Gastroesophageal sphincter (tissue), 4 donors: ENCODE results near the gene IL10. TPM values are rescaled to one million over a fixed set of nuclear protein-coding genes. Genes with fewer than 3 reads are reported as not detected.

Experiments
- ATAC-seq: fragments of 150-250 bp; one replicate; pipeline ENCODE4 v1.9.1; 2016; ENCODE audit warnings: mild to moderate bottlenecking, moderate library complexity
- H3K27ac ChIP-seq, 4 donors: fragments of 200-600 bp; sonication (generic) in 3 of 4; 1 replicate in 3 of 4; 2 replicates in 1 of 4; pipeline ENCODE4 v1.5.1; 2016 to 2019
- H3K27me3 ChIP-seq: fragments of 200-600 bp; sonication (generic); one replicate; pipeline ENCODE4 v1.5.1; 2019
- H3K36me3 ChIP-seq, 2 donors: fragments of 200-600 bp; sonication (generic); one replicate each; pipeline ENCODE4 v1.5.1; 2019; ENCODE audit warnings: control low read depth in 1 of 2
- H3K4me1 ChIP-seq, 3 donors: fragments of 200-600 bp; sonication (generic); 1 replicate in 2 of 3; 2 replicates in 1 of 3; pipeline ENCODE4 v1.5.1; 2016 to 2019; ENCODE audit warnings: control low read depth in 2 of 3
- H3K4me3 ChIP-seq, 2 donors: fragments of 200-600 bp; sonication (generic); one replicate each; pipeline ENCODE4 v1.5.1; 2019; ENCODE audit warnings: mild to moderate bottlenecking in 1 of 2, moderate library complexity in 1 of 2
- H3K9me3 ChIP-seq, 3 donors: fragments of 200-600 bp; sonication (generic); one replicate each; pipeline ENCODE4 v1.5.1; 2017 to 2019; ENCODE audit warnings: control low read depth in 2 of 3
- CTCF ChIP-seq, 4 experiments: fragments of 200-600 bp in 2 of 4; fragments of 450-650 bp in 2 of 4; sonication (generic) in 1 of 4; IDR thresholded peaks; one replicate each; pipeline ENCODE4 v1.5.1; 2017 to 2019; ENCODE audit warnings: antibody characterized with exemption in 4 of 4, mild to moderate bottlenecking in 2 of 4, moderate library complexity in 2 of 4
- EP300 ChIP-seq: sonication (generic); formaldehyde crosslinking; IDR thresholded peaks from one replicate; pipeline ENCODE4 v1.6.1; 2017; ENCODE audit warnings: antibody characterized with exemption, mild to moderate bottlenecking
- POLR2A ChIP-seq, 2 donors: fragments of 450-650 bp; IDR thresholded peaks; one replicate each; pipeline ENCODE4 v1.6.1; 2017; ENCODE audit warnings: antibody characterized with exemption in 2 of 2, mild to moderate bottlenecking in 2 of 2, moderate library complexity in 1 of 2
- POLR2AphosphoS5 ChIP-seq: sonication (generic); formaldehyde crosslinking; IDR thresholded peaks from one replicate; pipeline ENCODE4 v1.6.1; 2017; ENCODE audit warnings: antibody characterized with exemption
- WGBS, 2 donors: methylation state at CpG; one replicate each; pipeline ENCODE4 v1.1.5; 2018; ENCODE audit warnings: low coverage in 1 of 2; 5-methylcytosine and 5-hydroxymethylcytosine counted together
- total RNA-seq, 4 donors: library from RNA; depleted of rRNA; stranded (reverse); fragments of >200 nt; gene quantifications; one replicate each; pipeline ENCODE4 v1.1.0, GENCODE V29; 2016

Gene IL10
- total RNA-seq, 4 donors from 2014 or later = 0.45 to 9.3 (median 2.3) TPM

GRCh38 chr1:206732508-206732907 lies 39.8 kb downstream of the IL10 start:
- no peaks in the 10 kb centered on the region for H3K27me3 ChIP-seq
- H3K27ac ChIP-seq = no peak overlapping the region
- H3K4me1 ChIP-seq = peaks cover 0 to 25% (median 0%) of the 10 kb centered on the region in 3 donors
- peaks cover 0 to 74% of the 10 kb centered on the region in 2 donors for H3K36me3 ChIP-seq
- no peak for ATAC-seq
- 40 to 85% methylated on average over 1 to 10 of the region's 11 CpGs for WGBS, 2 donors
- H3K9me3 ChIP-seq = no peaks in the 10 kb centered on the region
- H3K4me3 ChIP-seq = no peak overlapping the region
- TF ChIP-seq POLR2AphosphoS5 = no peak
- TF ChIP-seq EP300 = no peak
- TF ChIP-seq CTCF (IDR thresholded peaks at IDR 0.05) = no peak
- no peak for TF ChIP-seq POLR2A (IDR thresholded peaks at IDR 0.05)

GRCh38 chr1:206729507-206729906 lies 42.8 kb downstream of the IL10 start:
- no peaks in the 10 kb centered on the region for H3K9me3 ChIP-seq
- 100% methylated on average over 1 of the region's 3 CpGs; no CpG with 5 or more reads in 1 of the 2 donors for WGBS, 2 donors
- TF ChIP-seq POLR2A (IDR thresholded peaks at IDR 0.05) (no peak), POLR2AphosphoS5 (no peak), EP300 (no peak), CTCF (IDR thresholded peaks at IDR 0.05) (no peak)
- H3K36me3 ChIP-seq = peaks cover 0 to 60% of the 10 kb centered on the region in 2 donors
- H3K4me3 ChIP-seq = no peak overlapping the region
- H3K27ac ChIP-seq = no peak overlapping the region
- no peak for ATAC-seq
- H3K27me3 ChIP-seq = no peaks in the 10 kb centered on the region
- H3K4me1 ChIP-seq = peaks cover 3 to 43% (median 7%) of the 10 kb centered on the region in 3 donors

- TF ChIP-seq CTCF (IDR thresholded peaks at IDR 0.05) = no peak
- TF ChIP-seq EP300 = no peak
- TF ChIP-seq POLR2AphosphoS5 = no peak
- no peak for TF ChIP-seq POLR2A (IDR thresholded peaks at IDR 0.05)
- H3K4me1 ChIP-seq = peaks cover 3 to 46% (median 11%) of the 10 kb centered on the region in 3 donors
- 100% methylated on average over 1 to 2 of the region's 6 CpGs for WGBS, 2 donors
- H3K27me3 ChIP-seq = no peaks in the 10 kb centered on the region
- no peak overlapping the region for H3K27ac ChIP-seq
- H3K9me3 ChIP-seq = no peaks in the 10 kb centered on the region
- H3K36me3 ChIP-seq = peaks cover 0 to 55% of the 10 kb centered on the region in 2 donors
- no peak overlapping the region for H3K4me3 ChIP-seq
- ATAC-seq = no peak
These were observed 43.2 kb downstream of the IL10 start for GRCh38 chr1:206729050-206729449.

- TF ChIP-seq EP300 = no peak
- TF ChIP-seq CTCF (IDR thresholded peaks at IDR 0.05) = no peak
- no peak for TF ChIP-seq POLR2AphosphoS5
- TF ChIP-seq POLR2A (IDR thresholded peaks at IDR 0.05) = no peak
- no peaks in the 10 kb centered on the region for H3K9me3 ChIP-seq
- H3K4me3 ChIP-seq = no peak overlapping the region
- no peak for ATAC-seq
- H3K27me3 ChIP-seq = no peaks in the 10 kb centered on the region
- no peak overlapping the region for H3K27ac ChIP-seq
- H3K36me3 ChIP-seq = peaks cover 0 to 51% of the 10 kb centered on the region in 2 donors
- H3K4me1 ChIP-seq = peaks cover 7 to 50% (median 15%) of the 10 kb centered on the region in 3 donors
- 84% methylated on average over 5 of the region's 9 CpGs; no CpG with 5 or more reads in 1 of the 2 donors for WGBS, 2 donors
These were observed 43.7 kb downstream of the IL10 start for GRCh38 chr1:206728697-206728987.

GRCh38 chr1:206727981-206728696 lies 44.2 kb downstream of the IL10 start:
- TF ChIP-seq POLR2A (IDR thresholded peaks at IDR 0.05) (no peak), EP300 (no peak), POLR2AphosphoS5 (no peak), CTCF (IDR thresholded peaks at IDR 0.05) (no peak)
- 67 to 84% methylated on average over 3 to 4 of the region's 8 CpGs for WGBS, 2 donors
- peaks cover 0 to 46% of the 10 kb centered on the region in 2 donors for H3K36me3 ChIP-seq
- H3K4me3 ChIP-seq = no peak overlapping the region
- H3K27ac ChIP-seq = no peak overlapping the region
- peaks cover 10 to 55% (median 19%) of the 10 kb centered on the region in 3 donors for H3K4me1 ChIP-seq
- no peaks in the 10 kb centered on the region for H3K27me3 ChIP-seq
- no peaks in the 10 kb centered on the region for H3K9me3 ChIP-seq
- no peak for ATAC-seq
